Naive thymus-derived CD8-positive, alpha-beta T cell (primary cell): Measurements from ENCODE around the gene ABTB2. TPM values are rescaled to one million over a fixed set of nuclear protein-coding genes. Genes with fewer than 3 reads are reported as not detected.

Source experiments
- ATAC-seq, 2 donors: fragments of 150-1000 bp; cut with Tn5 transposase in 1 of 2; sonication (Bioruptor Pico), chemical (Tn5 transposase) in 1 of 2; 1 replicate in 1 of 2; 2 replicates in 1 of 2; pipeline ENCODE4 v1.10.0; 2021; ENCODE audit warnings: mild to moderate bottlenecking in 2 of 2, moderate library complexity in 2 of 2
- POLR2A ChIA-PET: fragments of 350-600 bp; sonication (Branson Sonifier 250); formaldehyde crosslinking; loops from one replicate; lab custom pipeline; 2021; ENCODE audit warnings: antibody characterized with exemption; lab: Charles Lee
- DNase-seq, 10 donors: peaks; one replicate each; pipeline versions ENCODE4 v3.0.0 to v3.0.0-alpha.2; 2020 to 2022
- H3K27ac Mint-ChIP-seq, 10 donors: one replicate each; pipeline ENCODE4 v1.8.0; 2020 to 2022; ENCODE audit warnings: mild to moderate bottlenecking in 10 of 10, mixed read lengths in 10 of 10, moderate library complexity in 4 of 10, inconsistent platforms in 1 of 10
- H3K27me3 Mint-ChIP-seq, 5 donors: one replicate each; pipeline ENCODE4 v1.8.0; 2021 to 2022; ENCODE audit warnings: mixed read lengths in 5 of 5
- H3K36me3 Mint-ChIP-seq, 3 donors: one replicate each; pipeline ENCODE4 v1.8.0; 2020 to 2022; ENCODE audit warnings: mixed read lengths in 3 of 3, mild to moderate bottlenecking in 2 of 3, inconsistent platforms in 1 of 3
- H3K4me1 Mint-ChIP-seq, 4 donors: one replicate each; pipeline ENCODE4 v1.8.0; 2021 to 2022; ENCODE audit warnings: mixed read lengths in 4 of 4
- H3K4me3 Mint-ChIP-seq, 10 donors: one replicate each; pipeline ENCODE4 v1.8.0; 2020 to 2022; ENCODE audit warnings: mild to moderate bottlenecking in 10 of 10, mixed read lengths in 10 of 10, moderate library complexity in 6 of 10, inconsistent platforms in 1 of 10
- H3K9me3 Mint-ChIP-seq, 9 donors: one replicate each; pipeline ENCODE4 v1.8.0; 2020 to 2022; ENCODE audit warnings: mixed read lengths in 9 of 9, mild to moderate bottlenecking in 3 of 9, inconsistent platforms in 1 of 9, moderate library complexity in 1 of 9
- polyA plus RNA-seq, 3 donors: library from polyadenylated mRNA; unstranded; fragments of 300-500 nt; fragmentation: Illumina TruSeq; gene quantifications; one replicate each; pipeline ENCODE4 v1.2.3, GENCODE V29; 2021
- total RNA-seq, 8 experiments: library from RNA in 2 of 8; stranded (reverse) in 2 of 8; gene quantifications; one replicate each; pipeline ENCODE4 v1.2.3 and lab custom pipeline; 2021 to 2026

Gene ABTB2
- total and polyA plus RNA-seq, 5 experiments from 2014 or later, result 0.05 to 0.81 (median 0.69) TPM; not detected in 2

GRCh38 chr11:34324466-34324865 lies 33.3 kb downstream of the ABTB2 start:
- Mint-ChIP-seq H3K27ac (no peak overlapping the region), H3K4me3 (no peak overlapping the region), H3K4me1 (no peaks in the 10 kb centered on the region), H3K27me3 (peaks cover 0 to 5% (median 0%) of the 10 kb centered on the region in 5 donors), H3K36me3 (no peaks in the 10 kb centered on the region), H3K9me3 (no peaks in the 10 kb centered on the region)
- ATAC-seq (no peak), DNase-seq (no peak)
- POLR2A ChIA-PET, result no interaction called here

- Mint-ChIP-seq H3K4me1 (no peaks in the 10 kb centered on the region), H3K27me3 (no peaks in the 10 kb centered on the region), H3K27ac (no peak overlapping the region), H3K9me3 (no peaks in the 10 kb centered on the region), H3K4me3 (no peak overlapping the region), H3K36me3 (no peaks in the 10 kb centered on the region)
- no peak for ATAC-seq
- POLR2A ChIA-PET, result no interaction called here
- DNase-seq, result no peak
Measured at GRCh38 chr11:34323601-34324000, 34.2 kb downstream of the ABTB2 start.

GRCh38 chr11:34318111-34319037 lies 39.4 kb downstream of the ABTB2 start:
- ATAC-seq, result no peak
- POLR2A ChIA-PET, result no interaction called here
- no peak for DNase-seq
- Mint-ChIP-seq H3K4me1 (peaks cover 0 to 8% (median 4%) of the 10 kb centered on the region in 4 donors), H3K27ac (no peak overlapping the region), H3K4me3 (no peak overlapping the region), H3K36me3 (no peaks in the 10 kb centered on the region), H3K27me3 (peaks cover 0 to 6% (median 0%) of the 10 kb centered on the region in 5 donors), H3K9me3 (no peaks in the 10 kb centered on the region)

GRCh38 chr11:34317666-34318065 lies 40.1 kb downstream of the ABTB2 start:
- POLR2A ChIA-PET, result no interaction called here

GRCh38 chr11:34317036-34317360 lies 40.8 kb downstream of the ABTB2 start:
- no peak for DNase-seq
- peaks cover 6 to 14% (median 8%) of the 10 kb centered on the region in 4 donors for H3K4me1 Mint-ChIP-seq
- H3K36me3 Mint-ChIP-seq, result no peaks in the 10 kb centered on the region
- POLR2A ChIA-PET, result no interaction called here
- H3K9me3 Mint-ChIP-seq, result no peaks in the 10 kb centered on the region
- no peak for ATAC-seq
- H3K27ac Mint-ChIP-seq, result no peak overlapping the region
- H3K4me3 Mint-ChIP-seq, result no peak overlapping the region
- H3K27me3 Mint-ChIP-seq, result peaks cover 0 to 6% (median 0%) of the 10 kb centered on the region in 5 donors

More at GRCh38 chr11:34317666-34318065, 40.1 kb downstream of the ABTB2 start:
- H3K9me3 Mint-ChIP-seq, result no peaks in the 10 kb centered on the region
- peaks cover 5 to 12% (median 8%) of the 10 kb centered on the region in 4 donors for H3K4me1 Mint-ChIP-seq
- ATAC-seq (no peak), DNase-seq (no peak)
- H3K4me3 Mint-ChIP-seq, result no peak overlapping the region
- peaks cover 0 to 6% (median 0%) of the 10 kb centered on the region in 5 donors for H3K27me3 Mint-ChIP-seq
- H3K27ac Mint-ChIP-seq, result no peak overlapping the region
- H3K36me3 Mint-ChIP-seq, result no peaks in the 10 kb centered on the region

GRCh38 chr11:34316347-34317035 lies 41.3 kb downstream of the ABTB2 start:
- DNase-seq (no peak), ATAC-seq (no peak)
- Mint-ChIP-seq H3K27ac (peak overlapping the region in 1 of 10 donors; percentile 65), H3K27me3 (peaks cover 0 to 6% (median 0%) of the 10 kb centered on the region in 5 donors), H3K9me3 (no peaks in the 10 kb centered on the region), H3K36me3 (no peaks in the 10 kb centered on the region), H3K4me3 (no peak overlapping the region), H3K4me1 (peaks cover 6 to 14% (median 8%) of the 10 kb centered on the region in 4 donors)
- POLR2A ChIA-PET, result no interaction called here

GRCh38 chr11:34315394-34315793 lies 42.4 kb downstream of the ABTB2 start:
- POLR2A ChIA-PET, result no interaction called here
- ATAC-seq, result no peak
- no peak overlapping the region for H3K27ac Mint-ChIP-seq
- H3K36me3 Mint-ChIP-seq, result no peaks in the 10 kb centered on the region
- H3K4me1 Mint-ChIP-seq, result peaks cover 8 to 17% (median 13%) of the 10 kb centered on the region in 4 donors
- H3K27me3 Mint-ChIP-seq, result peaks cover 0 to 6% (median 0%) of the 10 kb centered on the region in 5 donors
- H3K4me3 Mint-ChIP-seq, result no peak overlapping the region
- H3K9me3 Mint-ChIP-seq, result no peaks in the 10 kb centered on the region
- no peak for DNase-seq

GRCh38 chr11:34314936-34315335 lies 42.9 kb downstream of the ABTB2 start:
- ATAC-seq (no peak), DNase-seq (no peak)
- Mint-ChIP-seq H3K27me3 (peaks cover 0 to 6% (median 0%) of the 10 kb centered on the region in 5 donors), H3K4me3 (no peak overlapping the region), H3K9me3 (no peaks in the 10 kb centered on the region), H3K4me1 (peaks cover 12 to 22% (median 17%) of the 10 kb centered on the region in 4 donors), H3K36me3 (no peaks in the 10 kb centered on the region), H3K27ac (peak overlapping the region in 1 of 10 donors; percentile 37)
- POLR2A ChIA-PET, result no interaction called here

GRCh38 chr11:34314176-34314575 lies 43.6 kb downstream of the ABTB2 start:
- Mint-ChIP-seq H3K9me3 (no peaks in the 10 kb centered on the region), H3K27me3 (peaks cover 0 to 6% (median 0%) of the 10 kb centered on the region in 5 donors), H3K36me3 (no peaks in the 10 kb centered on the region), H3K4me3 (no peak overlapping the region), H3K4me1 (peaks cover 14 to 30% (median 22%) of the 10 kb centered on the region in 4 donors), H3K27ac (peak overlapping the region in 1 of 10 donors; percentile 40)
- DNase-seq (no peak), ATAC-seq (no peak)
- POLR2A ChIA-PET, result no interaction called here

GRCh38 chr11:34313099-34313517 lies 44.7 kb downstream of the ABTB2 start:
- H3K36me3 Mint-ChIP-seq, result no peaks in the 10 kb centered on the region
- peaks cover 0 to 2% (median 0%) of the 10 kb centered on the region in 5 donors for H3K27me3 Mint-ChIP-seq
- DNase-seq (peak in 5 of 10 donors; percentile 4 to 65 (median 38)), ATAC-seq (peak; percentile 80 to 88)
- H3K9me3 Mint-ChIP-seq, result no peaks in the 10 kb centered on the region
- peaks cover 18 to 40% (median 31%) of the 10 kb centered on the region in 4 donors for H3K4me1 Mint-ChIP-seq
- H3K27ac Mint-ChIP-seq, result peak overlapping the region in 1 of 10 donors; percentile 40
- POLR2A ChIA-PET, result no interaction called here
- peak overlapping the region in 3 of 10 donors; percentile 3 to 55 (median 15) for H3K4me3 Mint-ChIP-seq

- POLR2A ChIA-PET, result no interaction called here
- H3K9me3 Mint-ChIP-seq, result no peaks in the 10 kb centered on the region
- H3K4me1 Mint-ChIP-seq, result peaks cover 22 to 43% (median 34%) of the 10 kb centered on the region in 4 donors
- H3K27ac Mint-ChIP-seq, result no peak overlapping the region
- H3K36me3 Mint-ChIP-seq, result no peaks in the 10 kb centered on the region
- ATAC-seq (no peak), DNase-seq (no peak)
- H3K4me3 Mint-ChIP-seq, result no peak overlapping the region
- H3K27me3 Mint-ChIP-seq, result no peaks in the 10 kb centered on the region
Measured at GRCh38 chr11:34311126-34311525, 46.7 kb downstream of the ABTB2 start.

GRCh38 chr11:34309965-34310364 lies 47.8 kb downstream of the ABTB2 start:
- Mint-ChIP-seq H3K27me3 (no peaks in the 10 kb centered on the region), H3K27ac (peak overlapping the region in 3 of 10 donors; percentile 26 to 70 (median 57)), H3K9me3 (no peaks in the 10 kb centered on the region), H3K4me3 (peak overlapping the region in 1 of 10 donors; percentile 54), H3K36me3 (no peaks in the 10 kb centered on the region), H3K4me1 (peaks cover 22 to 46% (median 35%) of the 10 kb centered on the region in 4 donors)
- ATAC-seq (no peak), DNase-seq (no peak)
- POLR2A ChIA-PET, result no interaction called here
